T-helper 2 cell treated with Interferon-gamma antibody and Interleukin-4, amounts not matched to agents 5 μg/mL and 100 μg/mL, for 36 hours (primary cell): Measurements from ENCODE around the gene EIF3K.
"Not testable (repeated sequence)": the region's sequence is repeated elsewhere in the genome, so short reads cannot be mapped to it uniquely, and the experiment has no call there.

ENCODE experiments used
- DNase-seq: peaks from one replicate; pipeline ENCODE4 v3.0.0; 2021; ENCODE audit warnings: low spot score
- H3K27ac Mint-ChIP-seq: one replicate; pipeline ENCODE4 v1.8.0; 2021; ENCODE audit warnings: mild to moderate bottlenecking, mixed read lengths
- H3K27me3 Mint-ChIP-seq: one replicate; pipeline ENCODE4 v1.8.0; 2021; ENCODE audit warnings: low read depth, mixed read lengths
- H3K36me3 Mint-ChIP-seq: one replicate; pipeline ENCODE4 v1.8.0; 2021; ENCODE audit warnings: low read depth, mixed read lengths
- H3K4me1 Mint-ChIP-seq: one replicate; pipeline ENCODE4 v1.8.0; 2021; ENCODE audit warnings: low read depth, mixed read lengths
- H3K4me3 Mint-ChIP-seq: one replicate; pipeline ENCODE4 v1.8.0; 2022; ENCODE audit warnings: mild to moderate bottlenecking, moderate library complexity, mixed read lengths
- H3K9me3 Mint-ChIP-seq: one replicate; pipeline ENCODE4 v1.8.0; 2021; ENCODE audit warnings: mixed read lengths

The EIF3K gene

GRCh38 chr19:38599722-38600121, 19.3 kb upstream of the EIF3K start:
- DNase-seq = no peak
- H3K27me3 Mint-ChIP-seq = no peaks in the 10 kb centered on the region
- no peak overlapping the region for H3K27ac Mint-ChIP-seq
- H3K4me1 Mint-ChIP-seq = peaks cover 3% of the 10 kb centered on the region
- H3K36me3 Mint-ChIP-seq = peaks cover 51% of the 10 kb centered on the region
- no peak overlapping the region for H3K4me3 Mint-ChIP-seq
- no peaks in the 10 kb centered on the region for H3K9me3 Mint-ChIP-seq

- not testable (repeated sequence) for DNase-seq, H3K9me3 Mint-ChIP-seq, H3K27me3 Mint-ChIP-seq, H3K4me3 Mint-ChIP-seq, H3K4me1 Mint-ChIP-seq, H3K27ac Mint-ChIP-seq
- peaks cover 47% of the 10 kb centered on the region for H3K36me3 Mint-ChIP-seq
These were observed 16.1 kb upstream of the EIF3K start for GRCh38 chr19:38602856-38603255.

GRCh38 chr19:38606131-38606530, 12.9 kb upstream of the EIF3K start:
- Mint-ChIP-seq H3K4me1 (no peaks in the 10 kb centered on the region), H3K9me3 (no peaks in the 10 kb centered on the region), H3K27ac (no peak overlapping the region), H3K4me3 (no peak overlapping the region), H3K27me3 (no peaks in the 10 kb centered on the region), H3K36me3 (peaks cover 52% of the 10 kb centered on the region)
- DNase-seq = no peak

- H3K4me1 Mint-ChIP-seq = peaks cover 27% of the 10 kb centered on the region
- H3K27ac Mint-ChIP-seq = no peak overlapping the region
- H3K9me3 Mint-ChIP-seq = no peaks in the 10 kb centered on the region
- DNase-seq = no peak
- H3K27me3 Mint-ChIP-seq = no peaks in the 10 kb centered on the region
- H3K4me3 Mint-ChIP-seq = no peak overlapping the region
- H3K36me3 Mint-ChIP-seq = peaks cover 61% of the 10 kb centered on the region
These were observed 4.7 kb upstream of the EIF3K start for GRCh38 chr19:38614289-38614688.

GRCh38 chr19:38615007-38615581, 3.9 kb upstream of the EIF3K start:
- peaks cover 62% of the 10 kb centered on the region for H3K36me3 Mint-ChIP-seq
- H3K27ac Mint-ChIP-seq = peak overlapping the region; percentile 81
- no peak for DNase-seq
- no peaks in the 10 kb centered on the region for H3K27me3 Mint-ChIP-seq
- H3K4me1 Mint-ChIP-seq = peaks cover 32% of the 10 kb centered on the region
- peak overlapping the region; percentile 76 for H3K4me3 Mint-ChIP-seq
- H3K9me3 Mint-ChIP-seq = no peaks in the 10 kb centered on the region

DNA sequence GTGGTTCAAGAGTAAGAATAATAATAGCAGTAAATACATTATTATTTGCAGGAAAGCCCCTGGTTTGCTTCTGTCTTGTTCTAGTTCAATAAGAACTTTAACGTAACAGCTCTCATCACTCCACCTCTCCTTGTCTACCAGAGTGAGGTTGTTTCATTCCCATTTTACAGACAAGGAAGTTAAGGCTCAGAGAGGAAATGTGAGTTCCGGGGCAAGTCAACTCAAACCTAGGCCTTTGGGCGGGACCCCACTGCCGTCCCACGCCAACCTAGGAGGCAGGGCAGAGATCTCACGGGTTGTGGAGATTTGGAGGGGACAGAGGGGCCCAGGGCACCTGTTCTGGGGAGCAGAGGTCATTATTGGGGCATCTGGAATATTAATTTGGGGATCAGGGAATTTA, 2.7 kb upstream of the EIF3K start:
- Mint-ChIP-seq H3K27me3 (no peaks in the 10 kb centered on the region), H3K9me3 (no peaks in the 10 kb centered on the region), H3K36me3 (peaks cover 56% of the 10 kb centered on the region), H3K4me1 (peaks cover 35% of the 10 kb centered on the region), H3K27ac (peak overlapping the region; percentile 93), H3K4me3 (peak overlapping the region; percentile 99)
- DNase-seq = no peak

DNA sequence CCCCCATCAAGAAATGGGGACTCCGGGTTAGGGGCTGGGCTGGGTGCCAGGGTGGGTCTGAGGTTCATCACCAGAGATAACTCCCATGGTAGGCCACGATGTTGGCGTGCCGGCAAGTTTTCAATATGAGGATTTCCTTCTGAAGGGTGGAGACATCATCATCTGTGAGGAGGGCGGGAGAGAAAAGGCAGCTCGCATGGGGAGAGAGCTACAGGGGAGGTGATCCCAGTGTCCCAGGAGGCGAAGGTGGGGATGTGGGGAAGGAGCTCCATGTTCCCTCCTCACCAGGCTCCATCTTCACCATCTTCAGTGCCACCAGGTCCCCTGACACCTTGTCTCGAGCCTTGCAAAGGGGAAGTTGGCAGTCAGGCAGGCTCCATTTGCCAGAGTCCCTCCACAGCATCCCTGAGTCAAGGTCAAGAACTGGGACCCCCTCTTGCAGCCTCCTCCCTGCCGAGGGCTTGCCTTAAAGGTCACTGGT, 1.7 kb upstream of the EIF3K start:
- H3K36me3 Mint-ChIP-seq = peaks cover 62% of the 10 kb centered on the region
- no peak for DNase-seq

DNA sequence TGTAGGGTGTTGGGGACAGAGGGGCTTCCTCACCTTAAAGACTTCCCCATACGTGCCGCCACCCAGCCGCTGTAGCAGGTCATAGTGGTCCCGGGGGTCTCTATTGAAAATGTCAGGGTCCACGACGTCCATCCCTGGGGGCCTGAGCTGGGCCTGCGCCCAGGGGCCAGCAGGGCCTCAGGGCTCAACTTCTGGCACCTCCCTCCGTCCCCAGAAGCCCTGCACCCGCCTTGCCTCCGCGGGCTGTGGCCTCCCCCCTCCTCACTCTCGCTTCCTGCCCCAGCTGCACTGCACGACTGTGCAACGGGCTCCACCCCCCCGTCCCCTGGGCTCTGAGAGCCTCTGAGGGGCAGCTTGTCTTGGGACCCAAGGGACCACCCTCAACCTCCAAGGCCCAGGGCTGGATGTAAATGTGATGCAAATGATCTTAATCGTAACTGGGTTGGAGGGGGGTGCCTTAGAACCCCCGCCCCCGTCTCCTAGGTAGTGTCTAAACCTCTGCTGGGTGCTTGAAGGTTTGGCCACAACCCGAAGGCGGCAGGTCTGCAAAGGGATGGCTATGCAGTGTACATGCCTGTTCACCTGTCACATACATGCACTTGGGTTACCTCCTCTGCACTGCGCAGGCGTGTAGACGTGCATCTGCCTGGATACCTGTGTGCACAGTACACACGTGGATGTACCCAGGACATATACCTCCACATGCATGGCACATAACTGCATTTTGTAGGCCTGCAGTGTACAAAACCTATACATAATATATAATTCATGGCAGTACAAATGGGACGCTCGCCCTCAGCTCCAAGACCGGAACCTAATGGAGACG, 1.0 kb upstream of the EIF3K start, which contains the start of gene MAP4K1:
Gene MAP4K1, minus strand, starts transcription at position 190 of the 826 bp plus-strand sequence. Its CDS starts 58 bp downstream, at position 132.
- Mint-ChIP-seq H3K36me3 (peaks cover 61% of the 10 kb centered on the region), H3K27me3 (no peaks in the 10 kb centered on the region), H3K4me3 (peak within 1 kb of the TSS; percentile 99), H3K4me1 (peaks cover 39% of the 10 kb centered on the region), H3K9me3 (no peaks in the 10 kb centered on the region), H3K27ac (peak within 1 kb of the TSS; percentile 93)
- peak; percentile 71 for DNase-seq

More for the DNA sequence above, 1.7 kb upstream of the EIF3K start:
- Mint-ChIP-seq H3K27ac (peak overlapping the region; percentile 93), H3K4me1 (peaks cover 42% of the 10 kb centered on the region), H3K9me3 (no peaks in the 10 kb centered on the region), H3K27me3 (no peaks in the 10 kb centered on the region), H3K4me3 (peak overlapping the region; percentile 99)

- Mint-ChIP-seq H3K4me1 (peaks cover 36% of the 10 kb centered on the region), H3K27ac (peak overlapping the region; percentile 93), H3K36me3 (peaks cover 62% of the 10 kb centered on the region), H3K9me3 (no peaks in the 10 kb centered on the region), H3K4me3 (peak overlapping the region; percentile 99), H3K27me3 (no peaks in the 10 kb centered on the region)
- no peak for DNase-seq
These were observed 580 bp downstream of the EIF3K start for GRCh38 chr19:38619361-38620174.

GRCh38 chr19:38624822-38625221, 5.8 kb downstream of the EIF3K start:
- H3K9me3 Mint-ChIP-seq = no peaks in the 10 kb centered on the region
- H3K36me3 Mint-ChIP-seq = peaks cover 57% of the 10 kb centered on the region
- peaks cover 14% of the 10 kb centered on the region for H3K4me1 Mint-ChIP-seq
- DNase-seq = no peak
- no peaks in the 10 kb centered on the region for H3K27me3 Mint-ChIP-seq
- peak overlapping the region; percentile 55 for H3K27ac Mint-ChIP-seq
- no peak overlapping the region for H3K4me3 Mint-ChIP-seq

DNA sequence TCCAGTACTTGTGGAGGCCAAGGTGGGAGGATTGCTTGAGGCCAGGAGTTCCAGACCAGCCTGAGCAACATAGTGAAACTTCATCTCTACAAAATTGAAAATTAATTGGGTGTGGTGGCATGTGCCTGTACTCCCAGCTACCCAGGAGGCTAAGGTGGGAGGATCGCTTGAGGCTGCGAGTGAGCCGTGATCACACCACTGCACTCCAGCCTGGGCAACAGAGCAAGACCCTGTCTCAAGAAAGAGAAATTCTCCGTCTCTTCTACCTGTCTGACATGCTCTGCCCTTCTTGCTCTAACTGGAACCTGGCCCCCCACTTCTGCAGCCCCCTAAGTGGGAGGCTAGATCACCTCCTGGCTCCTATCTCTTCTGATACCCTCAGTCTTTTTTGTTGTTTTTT, 7.4 kb downstream of the EIF3K start:
- H3K4me1 Mint-ChIP-seq = peaks cover 9% of the 10 kb centered on the region
- no peaks in the 10 kb centered on the region for H3K27me3 Mint-ChIP-seq
- peak overlapping the region; percentile 54 for H3K27ac Mint-ChIP-seq
- no peak for DNase-seq
- no peak overlapping the region for H3K4me3 Mint-ChIP-seq
- no peaks in the 10 kb centered on the region for H3K9me3 Mint-ChIP-seq
- peaks cover 58% of the 10 kb centered on the region for H3K36me3 Mint-ChIP-seq

DNA sequence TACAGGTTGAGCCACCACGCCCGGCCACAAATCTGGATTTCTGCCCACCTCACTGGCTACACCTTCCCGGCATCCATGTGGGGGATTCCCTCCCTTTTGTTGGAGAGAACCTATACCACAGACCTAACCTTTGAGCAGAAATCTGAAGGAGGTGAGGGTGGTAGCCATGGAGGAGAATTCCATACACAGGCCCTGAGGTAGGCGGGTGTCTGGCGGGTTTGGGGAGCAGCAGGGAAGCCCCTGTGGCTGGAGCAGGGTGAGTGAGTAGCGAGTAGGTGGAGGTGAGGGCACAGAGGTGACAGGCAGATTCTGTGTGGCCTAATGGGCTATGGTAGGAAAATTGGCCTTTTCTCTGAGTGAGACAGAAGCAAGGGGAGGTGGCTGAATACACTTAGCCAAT, 10.6 kb downstream of the EIF3K start:
- Mint-ChIP-seq H3K4me3 (no peak overlapping the region), H3K36me3 (peaks cover 47% of the 10 kb centered on the region), H3K27me3 (no peaks in the 10 kb centered on the region), H3K4me1 (peaks cover 4% of the 10 kb centered on the region), H3K9me3 (no peaks in the 10 kb centered on the region), H3K27ac (no peak overlapping the region)
- no peak for DNase-seq

DNA sequence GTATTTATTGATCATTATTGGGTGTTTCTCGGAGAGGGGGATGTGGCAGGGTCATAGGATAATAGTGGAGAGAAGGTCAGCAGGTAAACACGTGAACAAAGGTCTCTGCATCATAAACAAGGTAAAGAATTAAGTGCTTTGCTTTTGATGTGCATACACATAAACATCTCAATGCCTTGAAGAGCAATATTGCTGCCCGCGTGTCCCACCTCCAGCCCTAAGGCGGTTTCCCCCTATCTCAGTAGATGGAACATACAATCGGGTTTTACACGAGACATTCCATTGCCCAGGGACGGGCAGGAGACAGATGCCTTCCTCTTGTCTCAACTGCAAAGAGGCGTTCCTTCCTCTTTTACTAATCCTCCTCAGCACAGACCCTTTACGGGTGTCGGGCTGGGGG, 12.3 kb downstream of the EIF3K start:
- H3K27me3 Mint-ChIP-seq, DNase-seq, H3K9me3 Mint-ChIP-seq, H3K4me3 Mint-ChIP-seq, H3K27ac Mint-ChIP-seq: not testable (repeated sequence)
- H3K4me1 Mint-ChIP-seq = peaks cover 12% of the 10 kb centered on the region
- peaks cover 44% of the 10 kb centered on the region for H3K36me3 Mint-ChIP-seq
